IMR-90 (cell line): Measurements from ENCODE around the gene KCNMA1. TPM values are rescaled to one million over a fixed set of nuclear protein-coding genes. Genes with fewer than 3 reads are reported as not detected.

Experiments used
- ATAC-seq: fragments of 200-7000 bp; cut with Tn5 transposase; 2 replicates; pipeline ENCODE4 v1.9.1; 2020; ENCODE audit warnings: low read depth, mild to moderate bottlenecking, moderate library complexity
- BruUV-seq: library from RNA; stranded (reverse); fragments of 400-500 nt; replicated peaks from 2 replicates; lab custom pipeline; 2021; lab: Mats Ljungman, UMichigan
- CTCF ChIA-PET: fragments of 300-600 bp; formaldehyde crosslinking; extraction: SDS; loops from one replicate; lab custom pipeline; 2021; ENCODE audit warnings: antibody characterized with exemption; lab: Yijun Ruan, JAX
- POLR2A ChIA-PET: fragments of 300-600 bp; sonication (Branson Sonifier 250); formaldehyde crosslinking; loops from one replicate; lab custom pipeline; 2022; ENCODE audit warnings: antibody characterized with exemption; ENCODE audit not compliant: unreplicated experiment; lab: Charles Lee
- DNase-seq: peaks from one replicate; pipeline ENCODE4 v3.0.0; 2013
- H2AFZ ChIP-seq: replicated peaks from 2 replicates; pipeline ENCODE3; 2013; ENCODE audit warnings: low read length, mild to moderate bottlenecking; ENCODE audit not compliant: poor library complexity
- H2AK5ac ChIP-seq: 2 replicates; pipeline ENCODE4 v1.6.1; 2013; ENCODE audit warnings: low read depth, low read length, inconsistent platforms
- H2AK9ac ChIP-seq: replicated peaks from 2 replicates; pipeline ENCODE3; 2013; ENCODE audit warnings: mild to moderate bottlenecking, low read depth, low read length, moderate library complexity; ENCODE audit not compliant: poor library complexity
- H2BK120ac ChIP-seq: 2 replicates; pipeline ENCODE4 v1.6.1; 2013; ENCODE audit warnings: low read depth, low read length, inconsistent platforms
- H2BK15ac ChIP-seq: 3 replicates; pipeline ENCODE4 v1.6.1; 2013; ENCODE audit warnings: low read depth, low read length, inconsistent platforms
- H2BK20ac ChIP-seq: 2 replicates; pipeline ENCODE4 v1.6.1; 2013; ENCODE audit warnings: low read depth, mild to moderate bottlenecking, inconsistent platforms, low read length, moderate library complexity
- H2BK5ac ChIP-seq: 2 replicates; pipeline ENCODE4 v1.6.1; 2013; ENCODE audit warnings: mild to moderate bottlenecking, low read depth, low read length, inconsistent platforms; ENCODE audit not compliant: poor library complexity, severe bottlenecking
- H3K14ac ChIP-seq: replicated peaks from 2 replicates; pipeline ENCODE4 v1.6.1; 2013; ENCODE audit warnings: low read depth, low read length, inconsistent platforms
- H3K18ac ChIP-seq: 2 replicates; pipeline ENCODE4 v1.6.1; 2013; ENCODE audit warnings: low read depth, low read length, control low read depth
- H3K23ac ChIP-seq: 2 replicates; pipeline ENCODE4 v1.6.1; 2013; ENCODE audit warnings: low read depth, low read length, inconsistent platforms
- H3K27ac ChIP-seq: 2 replicates; pipeline ENCODE4 v1.5.1; 2013; ENCODE audit warnings: mild to moderate bottlenecking, control low read depth, low read length; ENCODE audit not compliant: insufficient read depth
- H3K27me3 ChIP-seq: 2 replicates; pipeline ENCODE4 v1.6.1; 2013; ENCODE audit warnings: low read length; ENCODE audit not compliant: control insufficient read depth, insufficient read depth
- H3K36me3 ChIP-seq: 2 replicates; pipeline ENCODE4 v1.6.1; 2013; ENCODE audit warnings: low read length, mixed read lengths; ENCODE audit not compliant: control insufficient read depth, insufficient read depth
- H3K4ac ChIP-seq: 2 replicates; pipeline ENCODE4 v1.6.1; 2013; ENCODE audit warnings: low read depth, low read length, inconsistent platforms
- H3K4me1 ChIP-seq: 2 replicates; pipeline ENCODE4 v1.6.1; 2013; ENCODE audit warnings: low read length, mixed read lengths; ENCODE audit not compliant: control insufficient read depth, insufficient read depth
- H3K4me2 ChIP-seq: 2 replicates; pipeline ENCODE4 v1.6.1; 2013; ENCODE audit warnings: low read depth, mild to moderate bottlenecking, control low read depth, low read length, moderate library complexity
- H3K4me3 ChIP-seq: 2 replicates; pipeline ENCODE4 v1.5.1; 2013; ENCODE audit warnings: low read depth, mild to moderate bottlenecking, control low read depth, low read length, moderate library complexity; ENCODE audit not compliant: insufficient read depth
- H3K56ac ChIP-seq: 2 replicates; pipeline ENCODE4 v1.6.1; 2013; ENCODE audit warnings: low read length, inconsistent platforms; ENCODE audit not compliant: insufficient read depth; ENCODE audit errors: extremely low read depth
- H3K79me1 ChIP-seq, 2 experiments: 2 replicates each; pipeline ENCODE4 v1.6.1; 2013; ENCODE audit warnings: low read length in 2 of 2, inconsistent platforms in 1 of 2, low read depth in 1 of 2
- H3K9ac ChIP-seq: 2 replicates; pipeline ENCODE4 v1.6.1; 2013; ENCODE audit warnings: low read depth, low read length, control low read depth
- H3K9me1 ChIP-seq: 2 replicates; pipeline ENCODE4 v1.6.1; 2013; ENCODE audit warnings: low read length, inconsistent platforms; ENCODE audit not compliant: insufficient read depth
- H3K9me3 ChIP-seq: 2 replicates; pipeline ENCODE4 v1.6.1; 2013; ENCODE audit warnings: low read length; ENCODE audit not compliant: control insufficient read depth, insufficient read depth
- H4K20me1 ChIP-seq: 2 replicates; pipeline ENCODE4 v1.6.1; 2013; ENCODE audit warnings: low read length, inconsistent platforms; ENCODE audit not compliant: insufficient read depth
- H4K5ac ChIP-seq: 2 replicates; pipeline ENCODE4 v1.6.1; 2013; ENCODE audit warnings: mild to moderate bottlenecking, low read depth, low read length, control low read depth
- H4K8ac ChIP-seq, 2 experiments: 2 replicates each; pipeline ENCODE4 v1.6.1; 2013; ENCODE audit warnings: low read depth in 2 of 2, low read length in 2 of 2, control low read depth in 1 of 2, inconsistent platforms in 1 of 2
- H4K91ac ChIP-seq: 2 replicates; pipeline ENCODE4 v1.6.1; 2013; ENCODE audit warnings: low read depth, low read length, inconsistent platforms; ENCODE audit not compliant: insufficient read depth
- BHLHE40 ChIP-seq: fragments of 150-350 bp; IDR thresholded peaks from 2 replicates; pipeline ENCODE4 v1.6.1; 2016; ENCODE audit warnings: mild to moderate bottlenecking, low read depth, low read length
- CEBPB ChIP-seq: IDR thresholded peaks from 2 replicates; pipeline ENCODE4 v1.6.1; 2012; ENCODE audit warnings: low read depth, low read length, improper control_type of control experiment
- CHD1 ChIP-seq: IDR thresholded peaks from 2 replicates; pipeline ENCODE4 v1.6.1; 2012; ENCODE audit warnings: low read depth, low read length, improper control_type of control experiment
- ELK1 ChIP-seq: fragments of 150-350 bp; IDR thresholded peaks from 2 replicates; pipeline ENCODE4 v1.6.1; 2016; ENCODE audit warnings: low read depth, mild to moderate bottlenecking, low read length, moderate library complexity, borderline replicate concordance
- FOS ChIP-seq: fragments of 150-350 bp; IDR thresholded peaks from 2 replicates; pipeline ENCODE4 v1.6.1; 2016; ENCODE audit warnings: low read depth, low read length
- MAFK ChIP-seq: IDR thresholded peaks from 2 replicates; pipeline ENCODE4 v1.6.1; 2012; ENCODE audit warnings: low read depth, low read length, improper control_type of control experiment
- MAZ ChIP-seq: IDR thresholded peaks from 2 replicates; pipeline ENCODE4 v1.6.1; 2012; ENCODE audit warnings: low read depth, mild to moderate bottlenecking, low read length, improper control_type of control experiment, moderate library complexity, borderline replicate concordance
- MXI1 ChIP-seq: IDR thresholded peaks from 2 replicates; pipeline ENCODE4 v1.6.1; 2012; ENCODE audit warnings: low read depth, mild to moderate bottlenecking, low read length, moderate library complexity, borderline replicate concordance
- NFE2L2 ChIP-seq: fragments of 150-350 bp; IDR thresholded peaks from 2 replicates; pipeline ENCODE4 v1.6.1; 2016; ENCODE audit warnings: low read depth, mild to moderate bottlenecking, low read length
- RAD21 ChIP-seq: IDR thresholded peaks from 2 replicates; pipeline ENCODE4 v1.6.1; 2012; ENCODE audit warnings: low read length, improper control_type of control experiment
- RCOR1 ChIP-seq: IDR thresholded peaks from 2 replicates; pipeline ENCODE4 v1.6.1; 2012; ENCODE audit warnings: mild to moderate bottlenecking, low read length, improper control_type of control experiment; ENCODE audit not compliant: insufficient replicate concordance
- RFX5 ChIP-seq: IDR thresholded peaks from 2 replicates; pipeline ENCODE4 v1.8.0; 2012; ENCODE audit warnings: low read depth, mild to moderate bottlenecking, low read length, moderate library complexity
- SMC3 ChIP-seq: fragments of 150-350 bp; IDR thresholded peaks from 2 replicates; pipeline ENCODE4 v1.6.1; 2016; ENCODE audit warnings: low read depth, mild to moderate bottlenecking, antibody characterized with exemption, low read length, moderate library complexity
- WGBS, 2 experiments: methylation state at CpG; one replicate each; pipeline versions ENCODE4 v1.1.5 to v1.1.7; 2013; ENCODE audit warnings: missing lambda C conversion rate in 2 of 2; ENCODE audit not compliant: insufficient read length in 1 of 2; ENCODE audit errors: extremely low coverage in 2 of 2; 5-methylcytosine and 5-hydroxymethylcytosine counted together
- dilution Hi-C: fragments of 300-500 bp; cut with HindIII; formaldehyde crosslinking; loops from one replicate; pipeline ENCODE4 v1.14.3; 2018; ENCODE audit warnings: low sequenced_read_pairs; ENCODE audit not compliant: unreplicated experiment
- in situ Hi-C: fragments of 300-500 bp; cut with MboI; formaldehyde crosslinking; loops from 3 replicates; pipeline ENCODE4 v1.14.3; 2019; ENCODE audit warnings: low sequenced_read_pairs, inconsistent platforms, mixed read lengths
- intact Hi-C: fragments of 100-400 bp; cut with micrococcal nuclease; formaldehyde crosslinking; loops from 2 replicates; pipeline ENCODE4 v1.10.0; 2022
- polyA plus RNA-seq, 3 experiments: library from polyadenylated mRNA; depleted of rRNA; stranded (reverse); fragments of >200 nt; gene quantifications; 2 replicates each; pipeline ENCODE4 v1.2.3, GENCODE V29; 2012; ENCODE audit warnings: low replicate concordance in 1 of 3
- total RNA-seq: library from RNA; depleted of rRNA; stranded (reverse); fragments of >200 nt; gene quantifications from 2 replicates; pipeline ENCODE4 v1.2.3, GENCODE V29; 2012
- TF ChIP-seq, protein P1 (sequence below): conservative IDR thresholded peaks from 2 replicates; pipeline ENCODE4 v1.5.1; 2012; ENCODE audit warnings: mild to moderate bottlenecking, low read depth, low read length, improper control_type of control experiment

The KCNMA1 gene
- total and polyA plus RNA-seq, 2 of the 4 experiments (the other 2 are of a cell fraction), result 25.6 to 29.6 TPM

- H3K23ac ChIP-seq, result no peak overlapping the region
- BruUV-seq, result no TSS peak
- H2AK9ac ChIP-seq, result no peak overlapping the region
- intact Hi-C loops (no loop called here), in situ Hi-C loops (no loop called here), dilution Hi-C loops (no loop called here)
- no peaks in the 10 kb centered on the region; the same call in 1 of the 2 replicates for H3K27me3 ChIP-seq
- 0 out of 2 replicates have a peak, but pooled peaks cover 6% of the 10 kb centered on the region for H3K9me1 ChIP-seq
- no peak overlapping the region for H3K4me2 ChIP-seq
- no peak overlapping the region for H2BK5ac ChIP-seq
- no peak overlapping the region for H3K4ac ChIP-seq
- H4K20me1 ChIP-seq, result no peaks in the 10 kb centered on the region
- H2BK120ac ChIP-seq, result no peak overlapping the region
- no peak overlapping the region for H3K27ac ChIP-seq
- DNase-seq (no peak), ATAC-seq (no peak)
- no peak overlapping the region for H3K56ac ChIP-seq
- H2AFZ ChIP-seq, result no peak overlapping the region
- no peak overlapping the region for H2AK5ac ChIP-seq
- no peaks in the 10 kb centered on the region for H3K4me1 ChIP-seq
- no peak overlapping the region for H3K9ac ChIP-seq
- H3K18ac ChIP-seq, result no peak overlapping the region
- no peak overlapping the region for H3K4me3 ChIP-seq
- no peaks in the 10 kb centered on the region for H3K79me1 ChIP-seq
- H3K9me3 ChIP-seq, result no peaks in the 10 kb centered on the region
- WGBS, 2 experiments, result no CpG with 5 or more reads among the region's 8 CpGs
- H4K8ac ChIP-seq, result no peak overlapping the region
- no peak overlapping the region for H4K91ac ChIP-seq
- TF ChIP-seq CHD1 (no peak), MAFK (no peak), RAD21 (no peak), BHLHE40 (no peak), RFX5 (no peak), ELK1 (no peak), FOS (no peak), CEBPB (no peak), SMC3 (no peak), NFE2L2 (no peak), MXI1 (no peak), MAZ (no peak), RCOR1 (no peak)
- TF ChIP-seq, protein P1, sequence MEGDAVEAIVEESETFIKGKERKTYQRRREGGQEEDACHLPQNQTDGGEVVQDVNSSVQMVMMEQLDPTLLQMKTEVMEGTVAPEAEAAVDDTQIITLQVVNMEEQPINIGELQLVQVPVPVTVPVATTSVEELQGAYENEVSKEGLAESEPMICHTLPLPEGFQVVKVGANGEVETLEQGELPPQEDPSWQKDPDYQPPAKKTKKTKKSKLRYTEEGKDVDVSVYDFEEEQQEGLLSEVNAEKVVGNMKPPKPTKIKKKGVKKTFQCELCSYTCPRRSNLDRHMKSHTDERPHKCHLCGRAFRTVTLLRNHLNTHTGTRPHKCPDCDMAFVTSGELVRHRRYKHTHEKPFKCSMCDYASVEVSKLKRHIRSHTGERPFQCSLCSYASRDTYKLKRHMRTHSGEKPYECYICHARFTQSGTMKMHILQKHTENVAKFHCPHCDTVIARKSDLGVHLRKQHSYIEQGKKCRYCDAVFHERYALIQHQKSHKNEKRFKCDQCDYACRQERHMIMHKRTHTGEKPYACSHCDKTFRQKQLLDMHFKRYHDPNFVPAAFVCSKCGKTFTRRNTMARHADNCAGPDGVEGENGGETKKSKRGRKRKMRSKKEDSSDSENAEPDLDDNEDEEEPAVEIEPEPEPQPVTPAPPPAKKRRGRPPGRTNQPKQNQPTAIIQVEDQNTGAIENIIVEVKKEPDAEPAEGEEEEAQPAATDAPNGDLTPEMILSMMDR, result no peak
- H4K5ac ChIP-seq, result no peak overlapping the region
- H2BK15ac ChIP-seq, result no peak overlapping the region
- CTCF ChIA-PET, result no interaction called here
- POLR2A ChIA-PET, result no interaction called here
- H3K14ac ChIP-seq, result no peak overlapping the region
- no peaks in the 10 kb centered on the region for H3K36me3 ChIP-seq
- no peak overlapping the region for H2BK20ac ChIP-seq
These were observed 599.7 kb downstream of the KCNMA1 start for GRCh38 chr10:77037735-77038403.
